ENCODE results near the gene SBK3.

DNA sequence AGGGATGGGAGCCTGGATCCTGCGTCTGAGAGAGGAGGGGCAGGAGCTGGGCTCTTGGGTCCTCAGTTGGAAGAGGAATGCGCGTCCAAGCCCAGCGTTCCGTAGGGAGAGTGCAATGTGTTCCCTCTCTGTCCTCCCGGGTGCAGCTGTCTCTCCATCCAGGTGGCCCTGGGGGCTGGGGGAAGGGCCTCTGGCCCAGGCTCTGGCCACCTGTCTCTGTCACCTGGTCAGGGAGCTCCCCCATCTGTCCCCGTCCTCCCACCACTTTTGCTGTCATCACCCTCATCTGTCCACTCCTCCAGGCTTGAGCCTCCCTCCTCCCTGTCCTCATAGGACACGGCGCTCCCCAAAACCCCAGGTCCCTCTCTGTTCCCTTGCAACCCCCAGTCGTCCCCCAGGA, 4.7 kb downstream of the SBK3 start:
- TF ChIP-seq CTCF (IDR thresholded peaks at IDR 0.05) (no peak), POLR2A (IDR thresholded peaks at IDR 0.05) (no peak), POLR2AphosphoS5 (IDR thresholded peaks at IDR 0.05) (no peak)

All from prostate gland (tissue), 2 donors.